Activated B cell treated with CpG ODN at 0.5 μM for 24 hours (primary cell): ENCODE measurements around the gene RAB19. TPM values are rescaled to one million over a fixed set of nuclear protein-coding genes. Genes with fewer than 3 reads are reported as not detected.

Source experiments
- ATAC-seq: fragments of 200-7000 bp; cut with Tn5 transposase; one replicate; pipeline ENCODE4 v1.10.0; 2021; ENCODE audit warnings: low read depth, mild to moderate bottlenecking, moderate library complexity
- CTCF ChIA-PET: fragments of 350-600 bp; sonication (Branson Sonifier 250); formaldehyde crosslinking; loops from one replicate; lab custom pipeline; 2021; ENCODE audit warnings: antibody characterized with exemption; lab: Charles Lee
- POLR2A ChIA-PET: fragments of 350-600 bp; sonication (Branson Sonifier 250); formaldehyde crosslinking; loops from one replicate; lab custom pipeline; 2021; ENCODE audit warnings: antibody characterized with exemption; lab: Charles Lee
- DNase-seq: peaks from one replicate; pipeline ENCODE4 v3.0.0; 2022
- H3K27ac Mint-ChIP-seq: one replicate; pipeline ENCODE4 v1.8.0; 2020; ENCODE audit warnings: mixed read lengths
- H3K27me3 Mint-ChIP-seq: one replicate; pipeline ENCODE4 v1.8.0; 2021; ENCODE audit warnings: mixed read lengths
- H3K36me3 Mint-ChIP-seq: one replicate; pipeline ENCODE4 v1.8.0; 2021; ENCODE audit warnings: low read depth, mixed read lengths
- H3K4me1 Mint-ChIP-seq: one replicate; pipeline ENCODE4 v1.8.0; 2021; ENCODE audit warnings: mixed read lengths
- H3K4me3 Mint-ChIP-seq: one replicate; pipeline ENCODE4 v1.8.0; 2020; ENCODE audit warnings: mild to moderate bottlenecking, mixed read lengths
- H3K9me3 Mint-ChIP-seq: one replicate; pipeline ENCODE4 v1.8.0; 2020; ENCODE audit warnings: mixed read lengths
- intact Hi-C: fragments of 100-400 bp; cut with micrococcal nuclease; formaldehyde crosslinking; loops from one replicate; pipeline ENCODE4 v1.15.1; 2024
- total RNA-seq: library from RNA; stranded (reverse); gene quantifications from 2 replicates; pipeline ENCODE4 v1.2.3, GENCODE V29; 2022
- TF ChIP-seq, protein P1 (sequence below): fragments of 200-600 bp; IDR thresholded peaks from one replicate; pipeline ENCODE4 v1.8.0; 2022; ENCODE audit warnings: antibody characterized with exemption, mild to moderate bottlenecking

Gene RAB19
- total RNA-seq, 1 donor from 2014 or later: 0.55 TPM

DNA sequence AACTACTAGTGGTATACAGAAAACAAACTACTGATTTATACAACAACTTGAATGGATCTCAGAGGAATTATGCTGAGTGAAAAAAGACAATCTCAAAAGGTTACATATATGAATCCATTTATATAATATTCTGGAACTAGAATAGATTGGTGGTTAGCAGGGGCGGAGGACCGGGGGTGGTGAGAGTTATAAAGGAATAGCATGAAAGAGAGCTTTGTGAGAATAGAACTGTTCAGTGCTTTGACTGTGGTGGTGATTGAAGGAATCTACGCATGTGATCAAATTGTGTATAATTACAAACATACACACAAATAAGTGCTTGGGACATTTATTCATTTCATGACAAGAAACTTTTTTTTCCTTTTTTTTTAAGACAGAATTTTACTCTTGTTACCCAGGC, 19.6 kb downstream of the RAB19 start:
- TF ChIP-seq, protein P1, sequence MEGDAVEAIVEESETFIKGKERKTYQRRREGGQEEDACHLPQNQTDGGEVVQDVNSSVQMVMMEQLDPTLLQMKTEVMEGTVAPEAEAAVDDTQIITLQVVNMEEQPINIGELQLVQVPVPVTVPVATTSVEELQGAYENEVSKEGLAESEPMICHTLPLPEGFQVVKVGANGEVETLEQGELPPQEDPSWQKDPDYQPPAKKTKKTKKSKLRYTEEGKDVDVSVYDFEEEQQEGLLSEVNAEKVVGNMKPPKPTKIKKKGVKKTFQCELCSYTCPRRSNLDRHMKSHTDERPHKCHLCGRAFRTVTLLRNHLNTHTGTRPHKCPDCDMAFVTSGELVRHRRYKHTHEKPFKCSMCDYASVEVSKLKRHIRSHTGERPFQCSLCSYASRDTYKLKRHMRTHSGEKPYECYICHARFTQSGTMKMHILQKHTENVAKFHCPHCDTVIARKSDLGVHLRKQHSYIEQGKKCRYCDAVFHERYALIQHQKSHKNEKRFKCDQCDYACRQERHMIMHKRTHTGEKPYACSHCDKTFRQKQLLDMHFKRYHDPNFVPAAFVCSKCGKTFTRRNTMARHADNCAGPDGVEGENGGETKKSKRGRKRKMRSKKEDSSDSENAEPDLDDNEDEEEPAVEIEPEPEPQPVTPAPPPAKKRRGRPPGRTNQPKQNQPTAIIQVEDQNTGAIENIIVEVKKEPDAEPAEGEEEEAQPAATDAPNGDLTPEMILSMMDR: no peak
- H3K27me3 Mint-ChIP-seq: no peaks in the 10 kb centered on the region
- no peak overlapping the region for H3K4me3 Mint-ChIP-seq
- no peaks in the 10 kb centered on the region for H3K36me3 Mint-ChIP-seq
- no peaks in the 10 kb centered on the region for H3K9me3 Mint-ChIP-seq
- CTCF ChIA-PET: no interaction called here
- POLR2A ChIA-PET: no interaction called here
- intact Hi-C loops: no loop called here
- no peak for ATAC-seq
- no peaks in the 10 kb centered on the region for H3K4me1 Mint-ChIP-seq
- H3K27ac Mint-ChIP-seq: no peak overlapping the region
- no peak for DNase-seq

GRCh38 chr7:140425718-140426117, 21.9 kb downstream of the RAB19 start:
- no peak for ATAC-seq

GRCh38 chr7:140426130-140426529, 22.3 kb downstream of the RAB19 start:
- TF ChIP-seq, protein P1: no peak
- ATAC-seq: no peak
- no peak for DNase-seq
- H3K4me3 Mint-ChIP-seq: no peak overlapping the region
- no peaks in the 10 kb centered on the region for H3K9me3 Mint-ChIP-seq
- no peaks in the 10 kb centered on the region for H3K4me1 Mint-ChIP-seq
- H3K27me3 Mint-ChIP-seq: no peaks in the 10 kb centered on the region
- intact Hi-C loops: no loop called here
- H3K27ac Mint-ChIP-seq: no peak overlapping the region
- ChIA-PET CTCF (no interaction called here), POLR2A (interaction anchor here (0.6 kb wide), 1 partner anchor 758 kb away, joined by 9 read pairs; no protein-coding TSS in a partner anchor)
- H3K36me3 Mint-ChIP-seq: no peaks in the 10 kb centered on the region

More at GRCh38 chr7:140425718-140426117, 21.9 kb downstream of the RAB19 start:
- intact Hi-C loops: no loop called here
- Mint-ChIP-seq H3K4me3 (no peak overlapping the region), H3K27me3 (no peaks in the 10 kb centered on the region), H3K27ac (no peak overlapping the region), H3K9me3 (no peaks in the 10 kb centered on the region), H3K4me1 (no peaks in the 10 kb centered on the region), H3K36me3 (no peaks in the 10 kb centered on the region)
- TF ChIP-seq, protein P1: no peak
- ChIA-PET POLR2A (interaction anchor here (0.6 kb wide), 1 partner anchor 758 kb away, joined by 9 read pairs; no protein-coding TSS in a partner anchor), CTCF (no interaction called here)
- DNase-seq: no peak

DNA sequence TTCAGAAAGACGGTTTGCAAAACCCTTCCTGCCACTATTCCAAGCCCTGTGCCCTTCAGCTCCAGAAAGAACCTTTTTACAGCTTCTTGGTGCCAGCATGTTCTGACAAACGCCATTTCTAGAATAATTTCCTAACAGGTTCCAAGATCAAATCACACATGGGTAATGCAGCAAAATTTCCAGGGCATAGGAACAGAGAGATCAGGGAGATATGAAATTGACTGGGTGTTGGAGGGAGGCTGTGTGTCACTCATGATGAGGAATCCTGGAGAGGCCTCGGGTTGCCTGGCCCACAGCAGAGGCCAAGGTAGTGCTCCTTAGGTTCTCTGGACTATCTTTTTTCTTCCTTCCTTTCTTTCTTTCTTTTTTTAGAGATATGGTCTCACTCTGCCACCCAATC, 29.5 kb downstream of the RAB19 start:
- CTCF ChIA-PET: no interaction called here
- H3K4me1 Mint-ChIP-seq: no peaks in the 10 kb centered on the region
- ATAC-seq (no peak), DNase-seq (no peak)
- no peaks in the 10 kb centered on the region for H3K36me3 Mint-ChIP-seq
- H3K4me3 Mint-ChIP-seq: no peak overlapping the region
- H3K27me3 Mint-ChIP-seq: no peaks in the 10 kb centered on the region
- POLR2A ChIA-PET: no interaction called here
- H3K9me3 Mint-ChIP-seq: no peaks in the 10 kb centered on the region
- intact Hi-C loops: no loop called here
- TF ChIP-seq, protein P1: no peak
- H3K27ac Mint-ChIP-seq: no peak overlapping the region

DNA sequence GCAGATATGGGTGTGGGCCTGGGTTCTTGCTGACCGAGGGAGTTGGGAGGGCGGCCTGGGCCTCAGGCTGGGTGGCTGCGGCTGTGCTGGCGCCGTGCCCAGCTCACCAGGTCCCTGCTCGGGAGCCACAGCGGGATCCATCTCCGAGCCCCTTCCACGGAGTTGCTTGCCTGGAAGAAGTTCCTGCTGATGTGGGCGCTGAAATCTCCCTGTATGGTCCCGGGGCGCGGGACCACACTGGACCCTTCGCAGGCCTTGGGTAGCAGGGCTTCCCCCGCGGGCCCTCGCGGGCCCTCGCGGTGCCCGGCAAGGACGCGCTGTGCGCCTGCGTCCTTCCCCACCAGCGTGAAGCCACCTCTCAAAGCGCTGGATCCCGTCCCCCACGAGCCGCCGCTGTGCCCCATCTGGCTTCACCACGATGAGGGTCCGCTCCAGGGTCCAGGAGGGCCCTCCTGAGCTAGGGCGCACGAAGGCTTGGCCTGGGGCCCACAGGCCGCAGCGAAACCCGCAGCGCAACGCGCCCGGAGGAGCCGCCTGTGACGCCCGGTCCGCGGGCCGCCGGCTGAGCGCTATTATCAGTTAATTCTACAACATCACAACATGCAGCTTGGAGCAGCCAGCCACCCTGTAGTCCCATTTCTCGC, 31.5 kb downstream of the RAB19 start:
- POLR2A ChIA-PET: no interaction called here
- CTCF ChIA-PET: no interaction called here
- intact Hi-C loops: no loop called here
- H3K9me3 Mint-ChIP-seq: no peaks in the 10 kb centered on the region
- no peaks in the 10 kb centered on the region for H3K27me3 Mint-ChIP-seq
- no peak overlapping the region for H3K27ac Mint-ChIP-seq
- no peak overlapping the region for H3K4me3 Mint-ChIP-seq
- TF ChIP-seq, protein P1: no peak
- H3K4me1 Mint-ChIP-seq: peaks cover 3% of the 10 kb centered on the region
- DNase-seq (no peak), ATAC-seq (no peak)
- H3K36me3 Mint-ChIP-seq: no peaks in the 10 kb centered on the region
